A673 (cell line): Measurements from ENCODE around the gene SV2C. TPM values are rescaled to one million over a fixed set of nuclear protein-coding genes. Genes with fewer than 3 reads are reported as not detected.

Experiments
- BruUV-seq: library from RNA; stranded (reverse); fragments of 400-500 nt; replicated peaks from 2 replicates; lab custom pipeline; 2021; lab: Mats Ljungman, UMichigan
- CTCF ChIA-PET: fragments of 300-600 bp; sonication (Branson Sonifier 250); formaldehyde crosslinking; loops from one replicate; lab custom pipeline; 2022; ENCODE audit warnings: antibody characterized with exemption; lab: Charles Lee
- POLR2A ChIA-PET: fragments of 300-600 bp; sonication (Branson Sonifier 250); formaldehyde crosslinking; loops from one replicate; lab custom pipeline; 2022; ENCODE audit warnings: antibody characterized with exemption; ENCODE audit not compliant: low non-redundant PET; lab: Charles Lee
- DNase-seq: peaks from one replicate; pipeline ENCODE4 v3.0.0-alpha.2; 2015; ENCODE audit warnings: low spot score
- H3K27ac ChIP-seq: fragments of 200-600 bp; sonication (generic); 2 replicates; pipeline ENCODE4 v1.5.1; 2016; ENCODE audit warnings: mixed run types, low read depth, mild to moderate bottlenecking, mixed read lengths, antibody characterized with exemption, low read length; ENCODE audit not compliant: poor library complexity, severe bottlenecking
- H3K27me3 ChIP-seq: fragments of 200-600 bp; sonication (generic); replicated peaks from 2 replicates; pipeline ENCODE4 v1.6.1; 2017; ENCODE audit warnings: mixed run types, low read depth, mild to moderate bottlenecking, mixed read lengths, antibody characterized with exemption, low read length; ENCODE audit not compliant: insufficient read depth, poor library complexity
- H3K36me3 ChIP-seq: fragments of 200-600 bp; sonication (generic); 2 replicates; pipeline ENCODE4 v1.6.1; 2016; ENCODE audit warnings: mixed run types, mild to moderate bottlenecking, mixed read lengths, antibody characterized with exemption, low read length; ENCODE audit not compliant: insufficient read depth, poor library complexity, severe bottlenecking
- H3K4me1 ChIP-seq: fragments of 200-600 bp; sonication (generic); 2 replicates; pipeline ENCODE4 v1.6.1; 2017; ENCODE audit warnings: mixed run types, mild to moderate bottlenecking, mixed read lengths, antibody characterized with exemption, low read length; ENCODE audit not compliant: insufficient read depth, poor library complexity, severe bottlenecking
- H3K4me3 ChIP-seq: fragments of 200-600 bp; sonication (generic); 2 replicates; pipeline ENCODE4 v1.5.1; 2016; ENCODE audit warnings: low read depth, mixed run types, mild to moderate bottlenecking, mixed read lengths, low read length; ENCODE audit not compliant: poor library complexity, severe bottlenecking
- H3K9me3 ChIP-seq: fragments of 200-600 bp; sonication (generic); 2 replicates; pipeline ENCODE4 v1.6.1; 2016; ENCODE audit warnings: mixed run types, low read depth, mild to moderate bottlenecking, mixed read lengths, antibody characterized with exemption, low read length; ENCODE audit not compliant: poor library complexity, severe bottlenecking
- EZH2 ChIP-seq: fragments of 200-600 bp; sonication (generic); IDR thresholded peaks from 2 replicates; pipeline ENCODE4 v1.6.1; 2017; ENCODE audit warnings: borderline replicate concordance, low read depth, mild to moderate bottlenecking, mixed read lengths, antibody characterized with exemption, low read length; ENCODE audit not compliant: poor library complexity, severe bottlenecking
- intact Hi-C: fragments of 100-400 bp; cut with micrococcal nuclease; formaldehyde crosslinking; loops from one replicate; pipeline ENCODE4 v1.10.0; 2022; ENCODE audit not compliant: unreplicated experiment
- total RNA-seq: library from RNA; stranded (reverse); gene quantifications from 2 replicates; pipeline ENCODE4 v1.2.3, GENCODE V29; 2021
- TF ChIP-seq, protein P1 (sequence below): fragments of 300-800, 200-600 bp; sonication (generic); conservative IDR thresholded peaks from 2 replicates; pipeline ENCODE4 v1.5.1; 2017; ENCODE audit warnings: low read depth, mild to moderate bottlenecking, antibody characterized with exemption, low read length, moderate library complexity, mixed read lengths

SV2C gene
- total RNA-seq, 1 experiment from 2014 or later: 3.1 TPM

DNA sequence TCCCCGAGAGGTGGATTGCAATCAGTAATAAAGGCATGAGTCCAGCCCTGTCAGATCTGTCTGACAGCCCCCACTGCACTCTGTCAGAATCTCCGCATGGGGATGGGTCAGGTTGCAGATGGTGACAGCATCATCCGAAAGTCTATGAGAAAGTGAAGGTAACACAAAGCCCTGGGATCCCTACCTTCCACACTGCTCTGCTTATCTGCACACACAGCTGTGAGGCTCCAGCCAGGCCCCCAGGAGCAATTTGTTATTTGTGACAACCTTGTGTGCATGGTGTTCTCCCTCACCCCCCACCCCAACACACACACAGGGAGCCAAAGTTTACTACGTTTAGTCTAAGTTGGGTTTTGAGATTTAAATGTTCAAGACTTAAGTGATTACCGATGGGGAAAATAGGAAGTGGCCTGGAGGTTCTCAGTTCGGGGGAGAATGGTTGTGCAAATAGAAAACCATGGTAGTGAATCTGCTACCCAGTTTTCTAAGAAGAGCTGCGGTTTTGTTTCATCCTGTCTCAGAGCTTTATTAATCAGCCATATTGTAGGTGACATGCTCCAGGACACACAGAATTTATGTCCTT is 92.7 kb downstream of the SV2C start:
- ChIA-PET CTCF (interaction anchor here (0.5 to 1.1 kb wide), 6 partner anchors 11 to 1251 kb away, joined by 3 to 10 read pairs (median 4); no protein-coding TSS in a partner anchor), POLR2A (no interaction called here)
- H3K36me3 ChIP-seq: no peaks in the 10 kb centered on the region
- DNase-seq: no peak
- no peaks in the 10 kb centered on the region for H3K27me3 ChIP-seq
- H3K4me3 ChIP-seq: no peak overlapping the region
- no TSS peak for BruUV-seq
- H3K27ac ChIP-seq: no peak overlapping the region
- no peaks in the 10 kb centered on the region for H3K4me1 ChIP-seq
- H3K9me3 ChIP-seq: no peaks in the 10 kb centered on the region
- intact Hi-C loops: loop anchor here (5.0 kb wide), 1 partner anchor 94 kb away; the partner anchor contains the start of gene SV2C
- TF ChIP-seq, protein P1, sequence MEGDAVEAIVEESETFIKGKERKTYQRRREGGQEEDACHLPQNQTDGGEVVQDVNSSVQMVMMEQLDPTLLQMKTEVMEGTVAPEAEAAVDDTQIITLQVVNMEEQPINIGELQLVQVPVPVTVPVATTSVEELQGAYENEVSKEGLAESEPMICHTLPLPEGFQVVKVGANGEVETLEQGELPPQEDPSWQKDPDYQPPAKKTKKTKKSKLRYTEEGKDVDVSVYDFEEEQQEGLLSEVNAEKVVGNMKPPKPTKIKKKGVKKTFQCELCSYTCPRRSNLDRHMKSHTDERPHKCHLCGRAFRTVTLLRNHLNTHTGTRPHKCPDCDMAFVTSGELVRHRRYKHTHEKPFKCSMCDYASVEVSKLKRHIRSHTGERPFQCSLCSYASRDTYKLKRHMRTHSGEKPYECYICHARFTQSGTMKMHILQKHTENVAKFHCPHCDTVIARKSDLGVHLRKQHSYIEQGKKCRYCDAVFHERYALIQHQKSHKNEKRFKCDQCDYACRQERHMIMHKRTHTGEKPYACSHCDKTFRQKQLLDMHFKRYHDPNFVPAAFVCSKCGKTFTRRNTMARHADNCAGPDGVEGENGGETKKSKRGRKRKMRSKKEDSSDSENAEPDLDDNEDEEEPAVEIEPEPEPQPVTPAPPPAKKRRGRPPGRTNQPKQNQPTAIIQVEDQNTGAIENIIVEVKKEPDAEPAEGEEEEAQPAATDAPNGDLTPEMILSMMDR: no peak
- no peak for TF ChIP-seq EZH2

DNA sequence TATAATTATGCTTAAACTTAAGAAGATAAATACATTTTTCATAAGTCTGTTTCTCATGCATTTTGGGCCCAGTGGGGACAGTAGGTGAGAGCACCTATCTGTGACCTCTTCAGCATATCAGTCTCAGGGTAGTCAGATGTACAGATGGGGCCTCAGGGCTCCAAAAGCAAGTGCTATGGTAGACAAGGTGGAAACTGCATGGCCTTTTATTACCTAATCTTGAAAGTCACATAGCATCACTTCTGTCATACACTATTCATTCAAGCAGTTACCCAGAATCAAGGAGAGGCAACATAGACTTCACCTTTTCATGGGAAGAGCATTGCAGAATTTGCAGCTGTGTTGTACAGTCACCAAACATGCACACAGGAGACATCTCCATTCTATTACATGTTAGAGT is 94.8 kb downstream of the SV2C start:
- H3K27me3 ChIP-seq: no peaks in the 10 kb centered on the region
- H3K9me3 ChIP-seq: no peaks in the 10 kb centered on the region
- ChIA-PET POLR2A (no interaction called here), CTCF (no interaction called here)
- TF ChIP-seq, protein P1: no peak
- no peak for TF ChIP-seq EZH2
- no peak overlapping the region for H3K27ac ChIP-seq
- no TSS peak for BruUV-seq
- no peak overlapping the region for H3K4me3 ChIP-seq
- H3K36me3 ChIP-seq: no peaks in the 10 kb centered on the region
- H3K4me1 ChIP-seq: no peaks in the 10 kb centered on the region
- intact Hi-C loops: loop anchor here (5.0 kb wide), 1 partner anchor 96 kb away; the partner anchor contains the start of gene SV2C
- no peak for DNase-seq

DNA sequence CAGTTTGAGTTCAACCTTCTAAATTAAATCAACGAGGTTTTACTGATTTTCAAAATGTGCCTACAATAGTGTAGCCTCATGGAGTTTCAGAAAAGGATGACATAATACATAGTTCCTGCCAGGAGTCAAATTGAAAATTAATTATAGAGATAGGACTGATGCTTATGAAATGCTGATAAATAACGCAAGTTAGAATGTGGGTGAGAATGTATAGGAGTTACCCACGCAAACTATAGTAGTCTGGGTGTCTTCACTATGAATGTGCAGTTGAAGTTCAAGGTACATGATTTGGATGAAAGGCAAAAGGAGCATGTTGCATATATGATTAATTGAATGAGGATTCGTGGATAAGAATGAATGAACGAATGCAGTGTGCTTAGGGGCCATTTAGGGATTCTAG is 95.7 kb downstream of the SV2C start:
- TF ChIP-seq, protein P1: no peak
- TF ChIP-seq EZH2: no peak
- Histone ChIP-seq H3K36me3 (no peaks in the 10 kb centered on the region), H3K9me3 (no peaks in the 10 kb centered on the region), H3K27ac (no peak overlapping the region), H3K27me3 (no peaks in the 10 kb centered on the region), H3K4me1 (no peaks in the 10 kb centered on the region), H3K4me3 (no peak overlapping the region)
- no TSS peak for BruUV-seq
- DNase-seq: no peak
- CTCF ChIA-PET: no interaction called here
- intact Hi-C loops: loop anchor here (5.0 kb wide), 1 partner anchor 97 kb away; the partner anchor contains the start of gene SV2C
- POLR2A ChIA-PET: no interaction called here
